KBM-7 (cell line): ENCODE results near the gene PSMB5.

Source experiments
- DNase-seq: peaks from one replicate; pipeline ENCODE4 v3.0.0-alpha.2; 2015
- in situ Hi-C: fragments of 300-500 bp; cut with MboI; formaldehyde crosslinking; loops from 2 replicates; pipeline ENCODE4 v1.14.3; 2020; ENCODE audit warnings: low sequenced_read_pairs, low pct_unique_long_range_greater_than_20kb, mixed read lengths

Gene PSMB5

GRCh38 chr14:22998329-22999012 lies 36.2 kb downstream of the PSMB5 start:
- DNase-seq = no peak
- in situ Hi-C loops = no loop called here

- in situ Hi-C loops = no loop called here
- DNase-seq = no peak
These were observed 36.9 kb downstream of the PSMB5 start for GRCh38 chr14:22997676-22998323.

GRCh38 chr14:22996768-22997654 lies 37.7 kb downstream of the PSMB5 start:
- in situ Hi-C loops = no loop called here
- DNase-seq = no peak

- in situ Hi-C loops = no loop called here
These were observed 38.6 kb downstream of the PSMB5 start for GRCh38 chr14:22995889-22996625.

GRCh38 chr14:22994762-22995275 lies 39.9 kb downstream of the PSMB5 start:
- DNase-seq = peak; percentile 73
- in situ Hi-C loops = no loop called here

More at GRCh38 chr14:22995889-22996625, 38.6 kb downstream of the PSMB5 start:
- DNase-seq = no peak

GRCh38 chr14:22993517-22993916 lies 41.2 kb downstream of the PSMB5 start:
- no peak for DNase-seq
- in situ Hi-C loops = no loop called here

GRCh38 chr14:22991852-22992251 lies 42.8 kb downstream of the PSMB5 start:
- in situ Hi-C loops = no loop called here
- no peak for DNase-seq

GRCh38 chr14:22987291-22987690 lies 47.4 kb downstream of the PSMB5 start:
- DNase-seq = no peak
- in situ Hi-C loops = loop anchor here (10.0 kb wide), 1 partner anchor 78 kb away; no protein-coding TSS in a partner anchor

- in situ Hi-C loops = loop anchor here (10.0 kb wide), 1 partner anchor 78 kb away; no protein-coding TSS in a partner anchor
- DNase-seq = peak; percentile 79
These were observed 48.1 kb downstream of the PSMB5 start for GRCh38 chr14:22986508-22987054.

- no peak for DNase-seq
- in situ Hi-C loops = loop anchor here (10.0 kb wide), 1 partner anchor 79 kb away; no protein-coding TSS in a partner anchor
These were observed 48.7 kb downstream of the PSMB5 start for GRCh38 chr14:22985894-22986507.

GRCh38 chr14:22984959-22985658 lies 49.6 kb downstream of the PSMB5 start:
- in situ Hi-C loops = loop anchor here (10.0 kb wide), 1 partner anchor 80 kb away; no protein-coding TSS in a partner anchor
- no peak for DNase-seq

GRCh38 chr14:22982477-22983245 lies 52.0 kb downstream of the PSMB5 start, which contains the start of gene AJUBA:
AJUBA (minus strand) TSS chr14:22982551; CDS start chr14:22982266, 285 bp downstream.
- in situ Hi-C loops = loop anchor here (10.0 kb wide), 1 partner anchor 82 kb away; no protein-coding TSS in a partner anchor
- peak; percentile 89 for DNase-seq

- in situ Hi-C loops = loop anchor here (10.0 kb wide), 1 partner anchor 83 kb away; no protein-coding TSS in a partner anchor
- no peak for DNase-seq
These were observed 52.7 kb downstream of the PSMB5 start for GRCh38 chr14:22981876-22982476.

GRCh38 chr14:22981090-22981875 lies 53.4 kb downstream of the PSMB5 start:
- in situ Hi-C loops = loop anchor here (10.0 kb wide), 1 partner anchor 84 kb away; no protein-coding TSS in a partner anchor
- no peak for DNase-seq

- DNase-seq = peak; percentile 26
- in situ Hi-C loops = loop anchor here (10.0 kb wide), 1 partner anchor 84 kb away; no protein-coding TSS in a partner anchor
These were observed 54.0 kb downstream of the PSMB5 start for GRCh38 chr14:22980672-22981089.
